GM19467 (cell line): ENCODE results near the gene SPATA31C2.
"Not testable (repeated sequence)": the region's sequence is repeated elsewhere in the genome, so short reads cannot be mapped to it uniquely, and the experiment has no call there.

Experiments
- ATAC-seq: cut with Tn5 transposase; IDR thresholded peaks from one replicate; pipeline ENCODE4 v1.9.1; 2021; ENCODE audit warnings: mild to moderate bottlenecking, moderate library complexity; ENCODE audit not compliant: unreplicated experiment

Gene SPATA31C2

DNA sequence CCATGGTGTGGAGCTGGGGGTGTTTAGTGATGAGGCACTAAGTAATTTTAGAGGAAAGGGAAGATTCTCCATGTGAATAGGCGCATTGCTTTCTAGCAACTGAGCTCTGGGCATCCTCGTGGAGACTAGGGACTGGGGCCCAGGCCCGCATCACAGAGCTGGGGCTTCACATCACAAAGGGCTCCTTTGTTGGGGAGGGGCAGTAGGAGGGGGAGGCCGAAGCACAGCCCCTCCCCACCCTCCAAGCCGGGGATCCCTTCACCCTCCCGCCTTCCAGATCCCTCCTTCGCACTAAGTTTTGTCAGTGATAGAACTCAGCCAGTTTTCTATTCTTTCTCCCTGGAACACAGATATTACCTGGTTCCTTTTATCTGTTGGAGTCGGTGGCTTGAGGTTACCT lies at the start of gene SPATA31C2:
Gene SPATA31C2, minus strand, starts transcription at position 101 of the 400 bp plus-strand sequence. Its CDS starts 29 bp downstream, at position 72.
- ATAC-seq = not testable (repeated sequence)

DNA sequence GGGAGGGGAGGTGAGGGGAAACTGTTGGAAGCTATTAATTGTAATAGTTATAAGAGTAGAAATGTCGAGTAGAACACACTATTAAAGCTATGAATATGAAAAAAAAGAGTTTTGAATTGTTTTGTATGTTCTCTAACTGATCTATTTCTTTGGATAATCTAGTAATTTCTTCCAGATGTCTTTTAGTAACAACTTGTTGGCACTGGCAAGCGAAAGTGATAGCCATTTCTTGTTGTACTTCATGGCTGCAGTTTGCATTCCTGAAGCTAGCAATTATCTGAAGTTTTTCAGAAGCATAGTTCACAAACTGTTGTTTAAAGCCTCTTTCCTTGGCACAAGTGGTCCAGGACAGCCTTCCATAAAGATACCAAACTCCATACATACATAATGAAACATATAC lies 49.4 kb upstream of the SPATA31C2 start:
- no peak for ATAC-seq

- ATAC-seq = no peak
Measured at GRCh38 chr9:88186495-88187110, 48.3 kb upstream of the SPATA31C2 start.

DNA sequence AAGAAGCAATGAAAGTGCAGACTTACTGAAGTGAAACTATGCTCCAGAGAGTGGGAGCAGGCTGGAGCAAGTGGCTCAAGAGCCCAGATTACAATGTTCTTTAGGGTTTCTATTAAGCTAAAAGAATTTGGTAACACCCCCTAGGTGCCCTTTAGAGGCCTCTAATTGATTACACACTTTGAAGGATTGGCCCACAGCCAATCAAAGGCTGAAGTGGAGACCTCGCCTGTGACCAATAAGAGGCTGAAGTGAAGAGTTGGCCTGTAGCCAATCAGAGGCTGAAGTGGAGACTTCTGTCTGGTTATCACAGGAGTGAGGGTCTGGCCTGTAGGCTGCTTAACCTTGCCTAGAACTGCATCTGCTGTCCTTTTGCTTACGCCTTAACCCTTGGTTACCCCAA lies 46.7 kb upstream of the SPATA31C2 start:
- ATAC-seq = no peak

DNA sequence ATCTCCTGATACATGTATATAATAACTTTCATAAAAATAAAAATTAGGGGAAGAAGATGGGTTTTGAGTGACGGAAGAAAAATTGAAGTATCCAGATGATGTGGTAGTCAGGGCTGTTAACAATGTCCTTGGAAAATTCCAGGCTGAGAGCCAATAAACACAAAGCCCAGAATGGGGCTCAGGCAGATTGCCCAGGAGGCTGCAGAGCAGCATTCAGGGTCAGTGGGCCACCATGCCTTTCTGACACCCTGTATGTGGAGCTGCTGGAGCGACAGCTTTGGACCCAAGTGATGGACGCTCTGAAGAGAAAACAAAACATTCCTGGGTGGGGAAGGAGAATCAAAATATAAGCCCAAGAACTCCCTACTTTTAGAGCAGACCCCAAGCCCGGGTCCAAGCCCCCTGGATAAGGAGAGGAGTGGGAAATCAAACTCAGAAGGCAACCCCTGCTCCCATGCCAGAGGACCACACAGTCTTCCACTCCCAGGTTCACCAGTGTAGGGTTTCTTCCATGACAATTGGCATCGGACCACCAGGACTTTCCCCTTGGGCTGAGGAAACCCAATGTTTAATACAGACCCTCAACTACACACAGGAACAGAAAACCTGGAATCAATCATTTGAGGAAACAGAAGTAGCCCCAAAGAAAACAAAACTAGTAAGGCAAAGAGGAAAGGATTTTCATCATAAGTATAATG lies 45.7 kb upstream of the SPATA31C2 start:
- no peak for ATAC-seq

- no peak for ATAC-seq
Measured at GRCh38 chr9:88182501-88182900, 44.2 kb upstream of the SPATA31C2 start.

DNA sequence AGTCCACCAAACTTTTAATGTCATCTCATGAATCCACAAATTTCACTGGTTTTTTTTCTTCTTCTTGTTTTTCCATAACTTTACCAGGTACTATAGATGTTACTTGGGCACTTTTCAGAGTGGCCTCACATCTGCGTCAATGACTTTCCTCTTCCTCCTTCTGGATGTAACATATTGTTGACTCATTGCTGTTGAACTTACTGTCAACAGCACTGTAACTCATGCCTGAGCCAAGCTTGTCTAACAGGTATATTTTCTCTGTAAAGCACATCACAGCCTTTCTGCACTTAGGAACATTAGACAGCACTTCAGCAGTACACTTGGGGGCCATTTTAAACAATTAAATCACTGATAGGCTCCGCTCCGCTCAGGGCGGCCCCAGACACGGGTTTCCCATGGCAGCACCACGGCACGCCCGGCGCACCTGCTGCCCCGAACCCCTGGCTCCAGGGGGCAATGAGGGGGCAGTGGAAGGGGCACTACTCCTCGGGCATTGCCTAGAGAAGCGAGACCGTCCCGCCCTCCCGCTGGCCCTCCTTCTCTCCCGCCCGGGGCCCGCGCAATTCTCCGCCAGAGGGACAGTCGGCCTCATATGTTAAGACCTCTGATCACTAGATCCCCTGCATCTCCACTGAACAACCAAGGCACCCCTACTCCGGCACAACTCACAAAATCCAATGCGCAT lies 41.9 kb upstream of the SPATA31C2 start:
- ATAC-seq = no peak

DNA sequence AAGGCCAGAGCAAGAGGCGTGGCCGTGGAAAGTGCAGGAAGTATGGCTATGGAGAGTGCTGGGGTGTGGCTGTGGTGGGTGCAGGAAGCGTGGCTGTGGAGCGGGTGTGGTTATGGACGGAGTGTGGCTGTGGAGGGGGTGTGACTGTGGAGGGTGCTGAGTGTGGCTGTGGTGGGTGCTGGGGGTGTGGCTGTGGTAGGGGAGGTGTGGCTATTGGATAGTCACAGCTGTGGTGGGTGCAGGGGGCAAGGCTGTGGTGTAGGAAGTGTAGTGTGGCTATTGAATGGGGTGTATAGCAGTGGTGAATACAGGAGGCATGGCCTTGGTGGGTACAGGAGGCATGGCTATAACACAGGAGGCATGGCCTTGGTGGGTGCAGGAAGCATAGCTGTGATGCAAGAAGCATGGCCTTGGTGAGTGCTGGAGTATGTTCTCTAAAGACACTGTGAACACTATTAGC lies 40.8 kb upstream of the SPATA31C2 start:
- ATAC-seq = no peak

GRCh38 chr9:88178641-88179040 lies 40.4 kb upstream of the SPATA31C2 start:
- ATAC-seq = no peak

- ATAC-seq = no peak
Measured at GRCh38 chr9:88177371-88177770, 39.1 kb upstream of the SPATA31C2 start.

DNA sequence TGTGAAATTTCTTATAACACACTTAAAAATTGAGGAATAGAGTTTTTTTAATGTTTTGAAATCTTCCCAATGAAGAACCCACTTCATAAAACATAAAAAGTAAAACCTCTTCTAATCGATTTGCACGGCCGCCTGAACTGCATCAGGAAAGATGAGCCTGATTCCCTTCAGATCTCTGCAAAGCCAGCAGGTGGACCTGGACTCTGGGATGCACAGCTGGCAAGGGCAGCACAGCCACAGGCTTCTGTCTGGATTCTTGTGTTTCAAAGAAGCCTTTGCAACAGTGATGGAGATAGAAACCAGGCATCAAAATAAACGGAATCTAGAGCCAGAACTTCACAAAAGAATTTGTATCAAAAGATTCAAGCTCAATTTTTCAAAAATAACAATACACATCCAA lies 36.0 kb upstream of the SPATA31C2 start:
- ATAC-seq = no peak

DNA sequence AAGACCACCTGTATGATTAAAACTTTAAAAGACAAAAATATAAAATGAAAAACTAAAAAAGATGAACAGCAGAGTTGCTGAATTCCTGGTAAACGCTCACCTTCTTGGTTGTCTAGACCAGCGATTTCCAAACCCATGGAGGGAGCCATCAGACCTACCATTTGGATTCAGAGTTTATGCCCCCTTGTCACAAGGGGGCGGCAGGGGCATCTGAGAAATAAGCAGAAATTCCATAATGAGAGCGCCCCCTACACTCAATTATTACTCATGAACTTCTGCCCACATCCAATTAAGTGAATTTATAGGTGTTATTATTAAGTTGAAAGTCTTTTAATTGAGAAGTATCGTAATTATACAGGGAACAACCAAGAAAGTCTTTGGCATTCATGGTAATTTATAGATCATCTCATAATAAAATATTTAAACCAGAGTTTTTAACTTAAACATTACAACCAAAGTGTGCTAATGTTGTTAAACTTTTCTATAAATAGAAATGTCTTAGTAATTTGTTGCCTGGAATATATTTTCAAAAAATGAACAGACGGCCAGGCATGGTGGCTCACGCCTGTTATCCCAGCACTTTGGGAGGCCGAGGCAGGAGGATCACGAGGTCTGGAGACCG lies 35.2 kb upstream of the SPATA31C2 start:
- ATAC-seq = no peak

DNA sequence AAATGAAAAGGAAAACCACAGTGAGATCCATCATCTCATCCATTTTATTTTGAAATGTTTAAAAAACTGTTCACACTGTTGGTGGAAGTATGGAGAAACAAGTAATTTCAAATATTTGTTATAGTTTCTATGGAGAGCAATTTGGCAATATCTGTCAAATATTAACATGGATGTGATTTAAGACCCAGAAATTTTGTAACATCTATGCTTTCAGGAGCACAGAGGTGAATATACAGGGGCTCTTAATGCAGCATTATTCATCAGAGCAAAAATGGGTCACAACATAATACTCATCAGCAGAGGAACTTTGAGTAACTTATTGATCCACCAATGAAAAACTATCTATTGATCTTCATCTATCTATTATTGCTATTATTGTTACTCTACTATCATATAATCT lies 31.4 kb upstream of the SPATA31C2 start:
- no peak for ATAC-seq

DNA sequence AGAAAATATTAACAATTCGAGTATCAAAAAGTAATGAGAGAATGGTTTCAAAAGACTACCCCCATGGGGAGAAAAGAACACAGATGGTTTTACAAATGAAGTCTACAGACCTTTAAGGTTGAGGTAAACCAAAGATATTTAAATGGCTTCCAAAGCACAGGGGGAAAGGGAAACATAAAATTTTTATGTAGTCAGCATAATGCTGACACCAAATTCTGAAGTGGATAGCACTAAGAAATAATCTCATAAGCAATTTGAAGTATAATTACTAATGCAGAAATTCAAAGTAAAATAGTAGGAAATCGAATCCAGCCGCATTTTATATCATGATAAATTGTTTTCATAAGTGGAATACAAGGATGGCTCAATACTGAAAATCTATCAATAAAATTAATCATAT lies 30.3 kb upstream of the SPATA31C2 start:
- ATAC-seq = no peak

GRCh38 chr9:88166660-88167059 lies 28.4 kb upstream of the SPATA31C2 start:
- no peak for ATAC-seq

GRCh38 chr9:88164850-88165249 lies 26.6 kb upstream of the SPATA31C2 start:
- no peak for ATAC-seq

DNA sequence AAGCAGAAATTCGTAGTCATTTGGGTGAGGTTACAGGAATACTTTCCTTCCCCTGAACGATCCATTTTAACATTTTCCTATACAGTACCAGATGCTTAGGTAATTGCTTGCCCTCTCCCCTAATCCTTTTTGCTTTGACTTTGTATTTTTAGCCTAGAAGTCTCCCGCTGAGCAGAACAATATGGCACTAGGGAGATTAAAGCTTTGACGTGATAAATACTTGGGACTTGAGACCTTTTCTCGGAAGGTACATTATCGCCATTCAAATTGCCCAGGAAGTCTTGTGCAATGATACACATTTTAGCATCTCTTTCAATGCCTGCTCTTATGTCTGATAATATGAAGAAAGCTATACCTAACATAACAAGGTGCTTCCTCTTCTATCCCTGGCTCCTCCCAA lies 22.9 kb upstream of the SPATA31C2 start:
- ATAC-seq = no peak

DNA sequence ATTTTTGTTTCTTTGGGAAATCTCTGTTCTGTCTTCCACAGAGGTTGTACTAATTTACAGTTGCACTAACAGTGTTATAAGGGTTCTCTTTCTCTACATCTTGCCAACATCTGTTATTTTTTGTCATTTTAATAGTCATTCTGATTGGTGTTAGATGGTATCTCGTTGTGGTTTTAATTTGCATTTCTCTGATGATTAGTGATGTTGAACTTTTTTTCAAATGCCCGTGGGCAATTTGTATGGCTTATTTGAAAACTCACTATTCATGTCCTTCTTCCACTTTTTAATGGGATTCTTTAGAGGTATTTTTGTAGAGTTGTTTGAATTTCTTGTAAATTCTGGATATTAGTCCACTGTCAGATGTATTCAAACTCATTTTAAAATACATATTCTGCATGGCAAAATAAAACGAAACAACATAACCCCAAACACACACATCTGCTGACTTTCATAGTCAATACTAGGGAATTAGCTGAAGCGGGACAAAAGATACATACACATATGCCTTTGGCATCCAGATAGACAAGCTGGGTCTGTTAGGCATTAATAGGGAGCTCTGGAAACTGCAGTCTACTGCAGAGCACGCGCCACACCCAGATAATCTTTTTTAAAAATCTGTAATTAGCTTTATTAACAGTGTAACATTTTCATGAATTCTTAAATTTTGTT lies 5.8 kb upstream of the SPATA31C2 start:
- no peak for ATAC-seq

- no peak for ATAC-seq
Measured at GRCh38 chr9:88143179-88143578, 4.9 kb upstream of the SPATA31C2 start.

DNA sequence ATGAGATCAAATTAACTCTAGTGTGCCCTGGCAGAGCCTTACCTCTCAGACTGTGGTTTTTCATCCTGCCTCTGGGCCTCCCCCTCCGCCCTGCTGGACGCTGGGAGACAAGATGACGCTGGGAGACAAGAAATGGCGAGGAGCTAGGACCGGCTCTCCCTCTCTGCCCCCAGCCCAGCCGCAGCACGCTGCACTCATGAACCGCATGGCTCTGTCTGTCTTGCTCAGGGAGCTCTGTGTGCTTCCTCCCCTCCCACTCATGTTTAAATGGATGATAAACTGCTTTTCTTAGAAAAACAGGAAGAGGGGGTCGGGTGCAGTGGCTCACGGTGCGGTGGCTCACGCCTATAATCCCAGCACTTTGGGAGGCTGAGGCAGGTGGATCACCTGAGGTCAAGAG lies 4.7 kb downstream of the SPATA31C2 start:
- not testable (repeated sequence) for ATAC-seq

DNA sequence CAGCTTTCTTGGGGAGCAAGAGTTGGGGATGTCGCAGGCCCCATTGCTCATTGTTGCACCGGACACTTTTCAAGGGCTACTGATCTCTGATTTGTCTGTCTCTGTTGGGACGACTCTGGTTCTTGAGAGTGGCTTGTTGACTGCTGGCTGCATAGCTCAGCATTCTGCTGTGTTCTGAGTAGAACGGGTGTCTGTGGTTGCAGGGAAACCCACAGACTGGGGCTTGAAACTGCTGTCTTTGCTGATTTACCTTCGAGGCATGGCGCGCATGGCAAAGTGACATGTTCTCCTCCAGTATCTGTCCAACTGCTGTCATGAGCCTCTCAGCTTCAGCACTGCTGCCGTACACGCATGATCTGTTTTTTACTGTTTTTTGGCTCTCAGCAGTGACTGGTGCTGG lies 8.7 kb downstream of the SPATA31C2 start:
- not testable (repeated sequence) for ATAC-seq
